Activated naive CD4-positive, alpha-beta T cell treated with anti-CD3 and anti-CD28 coated beads for 36 hours (primary cell): ENCODE results near the gene ADAM12. TPM values are rescaled to one million over a fixed set of nuclear protein-coding genes. Genes with fewer than 3 reads are reported as not detected.

Experiments used
- CTCF ChIA-PET: fragments of 350-600 bp; sonication (Branson Sonifier 250); formaldehyde crosslinking; loops from one replicate; lab custom pipeline; 2021; ENCODE audit warnings: antibody characterized with exemption; lab: Charles Lee
- DNase-seq: peaks from one replicate; pipeline ENCODE4 v3.0.0-alpha.2; 2020
- H3K27ac Mint-ChIP-seq: one replicate; pipeline ENCODE4 v1.8.0; 2021; ENCODE audit warnings: mild to moderate bottlenecking, mixed read lengths
- H3K27me3 Mint-ChIP-seq: one replicate; pipeline ENCODE4 v1.8.0; 2021; ENCODE audit warnings: low read depth, mixed read lengths
- H3K36me3 Mint-ChIP-seq: one replicate; pipeline ENCODE4 v1.8.0; 2021; ENCODE audit warnings: low read depth, mixed read lengths
- H3K4me1 Mint-ChIP-seq: one replicate; pipeline ENCODE4 v1.8.0; 2021; ENCODE audit warnings: low read depth, mixed read lengths
- H3K4me3 Mint-ChIP-seq: one replicate; pipeline ENCODE4 v1.8.0; 2021; ENCODE audit warnings: mild to moderate bottlenecking, moderate library complexity, mixed read lengths
- H3K9me3 Mint-ChIP-seq: one replicate; pipeline ENCODE4 v1.8.0; 2021; ENCODE audit warnings: mixed read lengths
- intact Hi-C: fragments of 100-400 bp; cut with micrococcal nuclease; formaldehyde crosslinking; loops from one replicate; pipeline ENCODE4 v1.15.1; 2023
- total RNA-seq, 2 experiments: library from RNA; stranded (reverse); gene quantifications; one replicate each; pipeline ENCODE4 v1.2.3, GENCODE V29; 2021

ADAM12 gene
- total RNA-seq, 2 experiments from 2014 or later = not detected

- no peak overlapping the region for H3K27ac Mint-ChIP-seq
- no peaks in the 10 kb centered on the region for H3K36me3 Mint-ChIP-seq
- no peaks in the 10 kb centered on the region for H3K27me3 Mint-ChIP-seq
- no peaks in the 10 kb centered on the region for H3K4me1 Mint-ChIP-seq
- H3K9me3 Mint-ChIP-seq = no peaks in the 10 kb centered on the region
- CTCF ChIA-PET = no interaction called here
- no peak for DNase-seq
- intact Hi-C loops = no loop called here
- no peak overlapping the region for H3K4me3 Mint-ChIP-seq
Measured at GRCh38 chr10:126317751-126318150, 70.5 kb downstream of the ADAM12 start.

GRCh38 chr10:126315494-126316177, 72.6 kb downstream of the ADAM12 start:
- Mint-ChIP-seq H3K27me3 (no peaks in the 10 kb centered on the region), H3K9me3 (no peaks in the 10 kb centered on the region), H3K36me3 (no peaks in the 10 kb centered on the region), H3K4me3 (no peak overlapping the region), H3K4me1 (no peaks in the 10 kb centered on the region), H3K27ac (no peak overlapping the region)
- intact Hi-C loops = no loop called here
- CTCF ChIA-PET = no interaction called here
- DNase-seq = no peak

GRCh38 chr10:126314863-126315493, 73.3 kb downstream of the ADAM12 start:
- H3K9me3 Mint-ChIP-seq = no peaks in the 10 kb centered on the region
- H3K27me3 Mint-ChIP-seq = no peaks in the 10 kb centered on the region
- no peaks in the 10 kb centered on the region for H3K4me1 Mint-ChIP-seq
- H3K27ac Mint-ChIP-seq = no peak overlapping the region
- CTCF ChIA-PET = no interaction called here
- intact Hi-C loops = no loop called here
- no peak overlapping the region for H3K4me3 Mint-ChIP-seq
- no peaks in the 10 kb centered on the region for H3K36me3 Mint-ChIP-seq
- no peak for DNase-seq

- CTCF ChIA-PET = no interaction called here
- Mint-ChIP-seq H3K4me1 (no peaks in the 10 kb centered on the region), H3K4me3 (no peak overlapping the region), H3K27me3 (no peaks in the 10 kb centered on the region), H3K36me3 (no peaks in the 10 kb centered on the region), H3K27ac (no peak overlapping the region), H3K9me3 (no peaks in the 10 kb centered on the region)
- intact Hi-C loops = no loop called here
- no peak for DNase-seq
Measured at GRCh38 chr10:126312167-126312566, 76.1 kb downstream of the ADAM12 start.

- no peak overlapping the region for H3K27ac Mint-ChIP-seq
- no peaks in the 10 kb centered on the region for H3K36me3 Mint-ChIP-seq
- peaks cover 8% of the 10 kb centered on the region for H3K9me3 Mint-ChIP-seq
- no peaks in the 10 kb centered on the region for H3K4me1 Mint-ChIP-seq
- intact Hi-C loops = no loop called here
- DNase-seq = no peak
- no peak overlapping the region for H3K4me3 Mint-ChIP-seq
- CTCF ChIA-PET = no interaction called here
- H3K27me3 Mint-ChIP-seq = no peaks in the 10 kb centered on the region
Measured at GRCh38 chr10:126309228-126309883, 78.9 kb downstream of the ADAM12 start.

GRCh38 chr10:126302826-126303665, 85.2 kb downstream of the ADAM12 start:
- intact Hi-C loops = no loop called here
- Mint-ChIP-seq H3K36me3 (no peaks in the 10 kb centered on the region), H3K4me3 (no peak overlapping the region), H3K9me3 (peaks cover 12% of the 10 kb centered on the region), H3K4me1 (no peaks in the 10 kb centered on the region), H3K27me3 (no peaks in the 10 kb centered on the region), H3K27ac (no peak overlapping the region)
- no peak for DNase-seq
- CTCF ChIA-PET = no interaction called here

- DNase-seq = no peak
- no peaks in the 10 kb centered on the region for H3K36me3 Mint-ChIP-seq
- intact Hi-C loops = no loop called here
- CTCF ChIA-PET = no interaction called here
- no peaks in the 10 kb centered on the region for H3K4me1 Mint-ChIP-seq
- H3K9me3 Mint-ChIP-seq = peaks cover 12% of the 10 kb centered on the region
- no peak overlapping the region for H3K27ac Mint-ChIP-seq
- H3K4me3 Mint-ChIP-seq = no peak overlapping the region
- peaks cover 2% of the 10 kb centered on the region for H3K27me3 Mint-ChIP-seq
Measured at GRCh38 chr10:126302476-126302756, 85.9 kb downstream of the ADAM12 start.

- no peaks in the 10 kb centered on the region for H3K4me1 Mint-ChIP-seq
- intact Hi-C loops = no loop called here
- H3K27ac Mint-ChIP-seq = no peak overlapping the region
- H3K9me3 Mint-ChIP-seq = peaks cover 12% of the 10 kb centered on the region
- H3K4me3 Mint-ChIP-seq = no peak overlapping the region
- CTCF ChIA-PET = no interaction called here
- H3K27me3 Mint-ChIP-seq = peaks cover 2% of the 10 kb centered on the region
- no peaks in the 10 kb centered on the region for H3K36me3 Mint-ChIP-seq
- no peak for DNase-seq
Measured at GRCh38 chr10:126301701-126302475, 86.4 kb downstream of the ADAM12 start.

GRCh38 chr10:126294451-126294850, 93.8 kb downstream of the ADAM12 start:
- H3K4me3 Mint-ChIP-seq = no peak overlapping the region
- CTCF ChIA-PET = no interaction called here
- no peak overlapping the region for H3K27ac Mint-ChIP-seq
- no peak for DNase-seq
- H3K27me3 Mint-ChIP-seq = peaks cover 4% of the 10 kb centered on the region
- no peaks in the 10 kb centered on the region for H3K4me1 Mint-ChIP-seq
- no peaks in the 10 kb centered on the region for H3K36me3 Mint-ChIP-seq
- H3K9me3 Mint-ChIP-seq = no peaks in the 10 kb centered on the region
- intact Hi-C loops = no loop called here

GRCh38 chr10:126290232-126290631, 98.0 kb downstream of the ADAM12 start:
- intact Hi-C loops = no loop called here
- Mint-ChIP-seq H3K27ac (no peak overlapping the region), H3K4me1 (no peaks in the 10 kb centered on the region), H3K27me3 (peaks cover 6% of the 10 kb centered on the region), H3K4me3 (no peak overlapping the region), H3K36me3 (no peaks in the 10 kb centered on the region), H3K9me3 (no peaks in the 10 kb centered on the region)
- no peak for DNase-seq
- CTCF ChIA-PET = no interaction called here

GRCh38 chr10:126288547-126289493, 99.5 kb downstream of the ADAM12 start:
- Mint-ChIP-seq H3K4me1 (no peaks in the 10 kb centered on the region), H3K27me3 (peaks cover 5% of the 10 kb centered on the region), H3K4me3 (no peak overlapping the region), H3K9me3 (peaks cover 2% of the 10 kb centered on the region), H3K36me3 (no peaks in the 10 kb centered on the region), H3K27ac (no peak overlapping the region)
- DNase-seq = no peak
- CTCF ChIA-PET = no interaction called here
- intact Hi-C loops = no loop called here
